ENCODE results near the gene SLC12A7. TPM values are rescaled to one million over a fixed set of nuclear protein-coding genes. Genes with fewer than 3 reads are reported as not detected.

The SLC12A7 gene
- total and polyA plus RNA-seq, 9 of the 15 experiments (the other 6 are each of a cell fraction or from before 2014, with no cell fraction given) = 0.01 to 3.1 (median 0.56) TPM

DNA sequence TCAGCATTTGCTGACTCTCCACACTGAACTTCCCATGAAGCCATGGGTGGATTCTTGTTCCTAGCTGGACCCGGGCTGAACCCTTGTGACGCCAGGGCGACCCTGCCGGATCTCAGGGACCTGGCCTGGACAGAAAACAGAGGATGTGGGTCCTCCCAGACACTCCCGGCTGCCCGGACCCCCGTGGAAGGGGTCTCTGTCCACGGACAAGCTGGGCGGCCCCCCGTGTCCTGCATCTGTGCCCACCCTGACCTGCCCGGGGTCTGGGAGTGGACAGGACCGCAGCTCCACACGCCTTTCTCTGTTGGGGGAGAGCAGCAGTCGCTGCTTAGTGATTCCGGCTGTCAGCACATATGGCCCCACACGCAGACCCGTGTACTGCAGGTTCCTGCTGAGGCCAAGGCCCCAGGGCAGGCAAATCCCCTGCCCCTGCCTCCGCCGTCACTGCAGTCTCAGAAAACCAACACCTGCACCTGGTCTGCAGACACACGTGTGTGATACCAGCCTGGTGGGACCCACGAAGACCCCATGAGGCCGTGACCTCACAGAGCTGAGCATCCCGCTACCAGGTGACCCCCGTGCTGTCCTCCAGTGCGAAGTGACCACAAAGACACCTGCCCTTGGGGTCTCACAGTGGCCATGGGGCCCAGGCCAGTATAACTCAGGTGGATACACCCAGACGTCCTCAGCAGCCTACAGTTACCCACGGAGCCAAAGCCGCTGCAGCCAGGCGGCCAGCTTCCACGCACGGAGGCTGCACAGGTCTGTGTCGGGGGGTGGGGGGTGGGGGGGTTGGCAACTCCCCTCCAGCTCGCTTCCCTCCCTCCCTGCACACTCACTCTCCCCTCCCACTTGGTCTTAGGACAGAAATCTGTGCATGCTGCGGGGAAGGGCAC is 52.6 kb downstream of the SLC12A7 start (continued):
- TF ChIP-seq ERF (CRISPR knock-in tag; IDR thresholded peaks at IDR 0.05) (no peak), ZNF239 (CRISPR knock-in tag; IDR thresholded peaks at IDR 0.05) (no peak), LARP7 (IDR thresholded peaks at IDR 0.05) (no peak), ZNF143 (CRISPR knock-in tag; IDR thresholded peaks at IDR 0.05) (no peak), ZNF347 (CRISPR knock-in tag; IDR thresholded peaks at IDR 0.05; ENCODE audit: low read depth) (no peak)

DNA sequence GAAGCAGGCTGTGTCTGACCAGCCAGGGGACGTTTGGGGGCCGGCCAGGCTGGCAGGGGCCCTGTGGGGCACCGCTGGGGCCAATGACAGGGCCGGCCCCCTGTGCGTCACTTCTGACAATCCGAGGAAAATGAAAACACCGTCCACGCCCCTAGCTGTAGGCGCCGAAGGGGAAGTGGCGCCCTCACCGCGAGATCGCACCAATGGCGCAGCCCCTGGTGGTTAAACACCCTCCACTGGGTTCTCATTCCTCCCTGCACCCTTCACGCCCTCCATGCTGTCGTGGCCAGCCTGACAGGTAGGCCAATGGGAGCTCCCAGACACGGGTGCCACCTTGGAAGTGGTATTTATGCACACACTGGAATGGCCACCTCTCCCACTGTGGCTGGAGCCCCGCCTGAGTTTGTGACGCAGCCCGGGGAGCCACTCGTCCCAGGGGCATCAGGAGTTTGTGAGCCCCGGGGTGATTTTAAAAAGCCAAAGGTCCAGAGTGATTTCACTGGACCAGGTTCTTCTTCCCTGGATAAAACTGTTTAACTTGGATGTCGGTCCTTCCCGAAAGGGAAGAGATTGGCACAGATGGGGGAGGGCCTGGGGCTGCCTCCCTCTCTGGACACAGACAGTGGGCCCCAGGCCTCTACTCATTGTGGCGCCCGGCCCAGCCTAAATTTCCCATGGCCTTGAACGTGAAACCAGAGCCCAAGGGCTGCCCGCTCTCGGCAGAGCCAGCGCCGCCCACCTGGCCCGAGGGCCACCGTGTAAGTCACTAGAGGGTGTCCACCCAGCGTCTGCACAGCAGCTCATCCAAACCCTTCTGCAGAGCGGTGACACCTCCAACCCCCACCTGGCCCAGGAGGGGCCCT is 53.5 kb downstream of the SLC12A7 start:
- H3K27me3 ChIP-seq (ENCODE audit: control insufficient read depth in 2 of 2, insufficient read depth in 2 of 2, low read length in 2 of 2) = peaks cover 17 to 66% of the 10 kb centered on the region in 2 experiments
- no peaks in the 10 kb centered on the region for H3K36me3 ChIP-seq (ENCODE audit: control insufficient read depth, insufficient read depth, low read length)
- no TSS peak for BruUV-seq (replicated peaks)
- ChIA-PET CTCF (ENCODE audit: low intra/inter-chr PET ratio) (no interaction called here), POLR2A (interaction anchor here (0.6 to 1.9 kb wide), 2 partner anchors 9 to 283 kb away, joined by 3 to 5 read pairs; no protein-coding TSS in a partner anchor)
- DNase-seq (ENCODE audit: extremely low read depth in 1 of 4, low spot score in 3 of 4) = peak in 1 of 4 experiments; percentile 45
- H3K4me2 ChIP-seq (ENCODE audit: insufficient read depth, low read length) = no peak overlapping the region
- H3K9ac ChIP-seq (ENCODE audit: insufficient read depth in 1 of 2, low read depth in 2 of 2, low read length in 2 of 2) = no peak overlapping the region
- intact Hi-C loops (cut with micrococcal nuclease) = no loop called here
- H4K20me1 ChIP-seq (replicated peaks; ENCODE audit: control insufficient read depth, insufficient read depth, low read length) = peaks cover 33% of the 10 kb centered on the region
- in situ Hi-C loops (cut with MboI) = no loop called here
- no peak overlapping the region for H2AFZ ChIP-seq (ENCODE audit: low read depth, low read length)
- FAIRE-seq = no peak
- no peak overlapping the region for H3K4me3 ChIP-seq
- no peaks in the 10 kb centered on the region for H3K79me2 ChIP-seq (ENCODE audit: control insufficient read depth, insufficient read depth, low read length)
- ATAC-seq = no peak
- no peaks in the 10 kb centered on the region for H3K9me1 ChIP-seq (ENCODE audit: control insufficient read depth, insufficient read depth, low read length)
- H3K4me1 ChIP-seq (replicated peaks in 1 of 2; ENCODE audit: control insufficient read depth in 2 of 2, insufficient read depth in 2 of 2, low read length in 2 of 2) = peaks cover 0 to 61% of the 10 kb centered on the region in 2 experiments; a peak in 1 of 5 replicates
- WGBS (ENCODE audit: insufficient coverage, low coverage, missing lambda C conversion rate) = 20% methylated on average over 33 of the region's 36 CpGs
- H3K9me3 ChIP-seq (replicated peaks; ENCODE audit: control insufficient read depth, insufficient read depth, low read depth, low read length) = no peaks in the 10 kb centered on the region
- H3K27ac ChIP-seq (ENCODE audit: extremely low read depth, low read depth, low read length) = no peak overlapping the region
- TF ChIP-seq CSDE1 (IDR thresholded peaks at IDR 0.05) (no peak), FOXJ2 (tag; IDR thresholded peaks at IDR 0.05) (no peak), POLR3G (IDR thresholded peaks at IDR 0.05; ENCODE audit: extremely low read depth, insufficient read length, insufficient replicate concordance) (no peak), ZBTB33 (CRISPR knock-in tag; IDR thresholded peaks at IDR 0.05) (0 out of 2 replicates have a peak, but pooled peaks have one; percentile 33), CREM (IDR thresholded peaks at IDR 0.05; ENCODE audit: low read depth) (no peak), KAT7 (CRISPR knock-in tag; IDR thresholded peaks at IDR 0.05; ENCODE audit: borderline replicate concordance) (no peak)
- TF ChIP-seq, protein P1, sequence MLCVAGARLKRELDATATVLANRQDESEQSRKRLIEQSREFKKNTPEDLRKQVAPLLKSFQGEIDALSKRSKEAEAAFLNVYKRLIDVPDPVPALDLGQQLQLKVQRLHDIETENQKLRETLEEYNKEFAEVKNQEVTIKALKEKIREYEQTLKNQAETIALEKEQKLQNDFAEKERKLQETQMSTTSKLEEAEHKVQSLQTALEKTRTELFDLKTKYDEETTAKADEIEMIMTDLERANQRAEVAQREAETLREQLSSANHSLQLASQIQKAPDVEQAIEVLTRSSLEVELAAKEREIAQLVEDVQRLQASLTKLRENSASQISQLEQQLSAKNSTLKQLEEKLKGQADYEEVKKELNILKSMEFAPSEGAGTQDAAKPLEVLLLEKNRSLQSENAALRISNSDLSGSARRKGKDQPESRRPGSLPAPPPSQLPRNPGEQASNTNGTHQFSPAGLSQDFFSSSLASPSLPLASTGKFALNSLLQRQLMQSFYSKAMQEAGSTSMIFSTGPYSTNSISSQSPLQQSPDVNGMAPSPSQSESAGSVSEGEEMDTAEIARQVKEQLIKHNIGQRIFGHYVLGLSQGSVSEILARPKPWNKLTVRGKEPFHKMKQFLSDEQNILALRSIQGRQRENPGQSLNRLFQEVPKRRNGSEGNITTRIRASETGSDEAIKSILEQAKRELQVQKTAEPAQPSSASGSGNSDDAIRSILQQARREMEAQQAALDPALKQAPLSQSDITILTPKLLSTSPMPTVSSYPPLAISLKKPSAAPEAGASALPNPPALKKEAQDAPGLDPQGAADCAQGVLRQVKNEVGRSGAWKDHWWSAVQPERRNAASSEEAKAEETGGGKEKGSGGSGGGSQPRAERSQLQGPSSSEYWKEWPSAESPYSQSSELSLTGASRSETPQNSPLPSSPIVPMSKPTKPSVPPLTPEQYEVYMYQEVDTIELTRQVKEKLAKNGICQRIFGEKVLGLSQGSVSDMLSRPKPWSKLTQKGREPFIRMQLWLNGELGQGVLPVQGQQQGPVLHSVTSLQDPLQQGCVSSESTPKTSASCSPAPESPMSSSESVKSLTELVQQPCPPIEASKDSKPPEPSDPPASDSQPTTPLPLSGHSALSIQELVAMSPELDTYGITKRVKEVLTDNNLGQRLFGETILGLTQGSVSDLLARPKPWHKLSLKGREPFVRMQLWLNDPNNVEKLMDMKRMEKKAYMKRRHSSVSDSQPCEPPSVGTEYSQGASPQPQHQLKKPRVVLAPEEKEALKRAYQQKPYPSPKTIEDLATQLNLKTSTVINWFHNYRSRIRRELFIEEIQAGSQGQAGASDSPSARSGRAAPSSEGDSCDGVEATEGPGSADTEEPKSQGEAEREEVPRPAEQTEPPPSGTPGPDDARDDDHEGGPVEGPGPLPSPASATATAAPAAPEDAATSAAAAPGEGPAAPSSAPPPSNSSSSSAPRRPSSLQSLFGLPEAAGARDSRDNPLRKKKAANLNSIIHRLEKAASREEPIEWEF (CRISPR knock-in tag; IDR thresholded peaks at IDR 0.05) = no peak

Data from K562 (cell line).